AG10803 (cell line): Measurements from ENCODE around the gene IGFL2.
"Not testable (repeated sequence)": the region's sequence is repeated elsewhere in the genome, so short reads cannot be mapped to it uniquely, and the experiment has no call there.

Source experiments
- DNase-seq: peaks from one replicate; pipeline ENCODE4 v3.0.0; 2010; ENCODE audit warnings: low read depth
- H3K4me3 ChIP-seq: 2 replicates; pipeline ENCODE4 v1.5.1; 2011; ENCODE audit warnings: mild to moderate bottlenecking, low read length, control low read depth
- TF ChIP-seq, protein P1 (sequence below): conservative IDR thresholded peaks from 2 replicates; pipeline ENCODE4 v1.5.1; 2011; ENCODE audit warnings: mild to moderate bottlenecking, low read length, control low read depth, inconsistent platforms

Gene IGFL2

DNA sequence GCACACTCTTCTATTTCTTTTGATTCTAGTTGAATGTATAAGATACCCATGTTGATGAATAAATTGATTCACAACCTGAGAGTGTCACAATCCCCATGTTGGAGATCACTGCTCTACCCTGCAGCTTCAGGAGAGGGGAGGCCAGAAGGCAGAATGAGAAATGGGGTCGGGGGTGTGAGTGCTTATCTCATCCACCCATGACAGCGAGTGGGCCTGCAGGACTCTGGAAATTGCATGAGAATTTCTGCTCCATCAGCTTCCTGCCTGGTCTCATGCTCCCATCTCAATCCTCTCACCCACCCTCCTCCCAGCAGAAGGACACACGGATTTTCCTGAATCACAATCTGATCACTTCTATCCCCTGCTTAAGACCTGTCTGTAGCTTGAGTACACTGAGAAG lies 58.6 kb downstream of the IGFL2 start:
- DNase-seq = no peak
- TF ChIP-seq, protein P1, sequence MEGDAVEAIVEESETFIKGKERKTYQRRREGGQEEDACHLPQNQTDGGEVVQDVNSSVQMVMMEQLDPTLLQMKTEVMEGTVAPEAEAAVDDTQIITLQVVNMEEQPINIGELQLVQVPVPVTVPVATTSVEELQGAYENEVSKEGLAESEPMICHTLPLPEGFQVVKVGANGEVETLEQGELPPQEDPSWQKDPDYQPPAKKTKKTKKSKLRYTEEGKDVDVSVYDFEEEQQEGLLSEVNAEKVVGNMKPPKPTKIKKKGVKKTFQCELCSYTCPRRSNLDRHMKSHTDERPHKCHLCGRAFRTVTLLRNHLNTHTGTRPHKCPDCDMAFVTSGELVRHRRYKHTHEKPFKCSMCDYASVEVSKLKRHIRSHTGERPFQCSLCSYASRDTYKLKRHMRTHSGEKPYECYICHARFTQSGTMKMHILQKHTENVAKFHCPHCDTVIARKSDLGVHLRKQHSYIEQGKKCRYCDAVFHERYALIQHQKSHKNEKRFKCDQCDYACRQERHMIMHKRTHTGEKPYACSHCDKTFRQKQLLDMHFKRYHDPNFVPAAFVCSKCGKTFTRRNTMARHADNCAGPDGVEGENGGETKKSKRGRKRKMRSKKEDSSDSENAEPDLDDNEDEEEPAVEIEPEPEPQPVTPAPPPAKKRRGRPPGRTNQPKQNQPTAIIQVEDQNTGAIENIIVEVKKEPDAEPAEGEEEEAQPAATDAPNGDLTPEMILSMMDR = no peak
- no peak overlapping the region for H3K4me3 ChIP-seq

DNA sequence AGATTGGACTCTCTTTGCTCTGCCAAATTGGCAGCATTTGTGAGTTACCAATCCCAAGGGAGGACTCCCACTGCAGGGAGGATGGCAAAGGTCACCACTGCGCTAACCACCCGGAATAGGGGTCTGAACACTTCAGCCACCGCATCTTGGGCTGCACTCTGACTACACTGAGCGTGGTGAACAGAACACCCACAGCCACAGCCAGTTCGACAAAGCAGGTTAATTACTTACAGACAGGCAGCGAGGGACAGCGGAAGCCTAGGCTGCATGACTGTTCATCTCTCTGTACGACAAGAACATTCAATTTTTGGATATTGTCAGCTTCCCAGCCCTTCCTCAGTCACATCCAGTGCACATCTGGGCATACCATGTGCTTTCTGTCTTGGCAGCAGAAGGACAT lies 59.8 kb downstream of the IGFL2 start:
- not testable (repeated sequence) for DNase-seq

DNA sequence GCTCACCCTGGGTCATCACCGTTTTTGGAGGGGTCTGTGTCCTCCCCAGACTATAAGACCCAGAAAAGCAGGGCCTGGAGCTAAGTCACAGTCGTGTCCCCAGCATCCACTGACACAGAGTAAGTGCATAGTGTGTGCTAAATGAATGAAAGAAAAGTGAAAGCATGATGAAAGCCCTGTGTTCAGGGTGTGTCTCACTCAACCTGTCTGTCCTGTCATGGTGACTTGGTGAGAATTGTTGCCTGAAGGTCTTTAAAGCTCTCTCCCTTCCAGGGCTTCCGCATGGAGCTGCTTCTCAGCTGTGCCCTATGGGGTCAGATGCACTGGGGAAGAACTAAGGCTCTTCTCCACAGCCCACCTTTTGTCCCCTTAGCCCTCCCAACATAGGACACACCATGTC lies 61.0 kb downstream of the IGFL2 start:
- TF ChIP-seq, protein P1 = no peak
- no peak for DNase-seq
- no peak overlapping the region for H3K4me3 ChIP-seq

More for the DNA sequence above, 59.8 kb downstream of the IGFL2 start:
- not testable (repeated sequence) for H3K4me3 ChIP-seq

DNA sequence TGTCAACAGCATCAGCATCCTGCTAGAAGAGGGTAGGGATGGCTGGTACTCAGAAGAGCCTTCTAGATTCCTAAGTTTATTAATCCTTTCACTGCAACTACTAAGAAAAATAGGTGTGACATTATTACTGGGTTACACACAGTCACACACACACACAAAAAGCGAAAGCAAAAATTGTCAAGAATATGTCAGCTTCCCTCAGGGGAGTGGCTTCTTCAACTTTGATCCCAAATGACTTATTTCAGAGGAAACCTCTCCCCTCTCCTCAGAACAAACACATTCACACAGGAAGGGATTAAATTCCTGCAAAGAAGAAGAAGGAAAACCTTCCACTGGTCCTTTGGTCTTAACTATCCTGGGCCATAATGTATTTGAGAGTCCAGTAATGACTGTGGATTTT lies 61.4 kb downstream of the IGFL2 start:
- no peak for DNase-seq
- H3K4me3 ChIP-seq = no peak overlapping the region
- TF ChIP-seq, protein P1 = no peak

DNA sequence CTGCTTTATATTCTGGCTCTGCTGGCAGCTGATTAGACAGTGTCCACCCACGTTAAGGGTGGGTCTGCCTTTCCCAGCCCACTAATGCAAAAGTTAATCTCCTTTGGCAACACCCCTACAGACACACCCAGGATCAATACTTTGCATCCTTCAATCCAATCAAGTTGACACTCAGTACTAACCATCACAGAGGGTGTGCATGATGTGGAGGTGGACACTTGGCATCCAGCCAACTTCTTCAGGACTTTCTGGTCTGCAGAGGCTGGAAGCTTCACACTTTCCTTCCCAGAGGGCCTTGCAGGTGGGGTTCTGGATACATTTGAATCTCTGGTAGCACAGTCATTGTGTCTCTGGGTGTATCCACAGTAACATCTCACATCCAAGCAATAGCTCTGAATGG lies 62.6 kb downstream of the IGFL2 start:
- DNase-seq = no peak
- H3K4me3 ChIP-seq = no peak overlapping the region
- TF ChIP-seq, protein P1 = no peak
